Brain microvascular endothelial cell (primary cell): ENCODE data around the gene ZDBF2.
"Not testable (repeated sequence)": the region's sequence is repeated elsewhere in the genome, so short reads cannot be mapped to it uniquely, and the experiment has no call there.

Source experiments
- DNase-seq: peaks from one replicate; pipeline ENCODE4 v3.0.0-alpha.2; 2020
- H3K27ac ChIP-seq: fragments of 250-450 bp; sonication (Bioruptor Pico); 2 replicates; pipeline ENCODE4 v1.5.1; 2020; ENCODE audit warnings: mild to moderate bottlenecking, moderate library complexity
- H3K27me3 ChIP-seq: fragments of 250-450 bp; sonication (Bioruptor Pico); replicated peaks from 2 replicates; pipeline ENCODE4 v1.5.1; 2020; ENCODE audit warnings: mild to moderate bottlenecking
- H3K36me3 ChIP-seq: fragments of 250-450 bp; sonication (Bioruptor Pico); replicated peaks from 2 replicates; pipeline ENCODE4 v1.5.1; 2020; ENCODE audit warnings: mild to moderate bottlenecking
- H3K4me3 ChIP-seq: 2 replicates; pipeline ENCODE4 v1.5.1; 2011; ENCODE audit warnings: low read depth, mild to moderate bottlenecking, control low read depth, low read length, moderate library complexity
- CTCF ChIP-seq: IDR thresholded peaks from 2 replicates; pipeline ENCODE4 v1.5.1; 2011; ENCODE audit warnings: low read depth, mild to moderate bottlenecking, moderate library complexity, low read length, control low read depth, inconsistent platforms; ENCODE audit errors: missing control alignments
- in situ Hi-C: cut with HindIII; loops from 2 replicates; pipeline ENCODE4 v1.10.0; 2017; ENCODE audit warnings: low sequenced_read_pairs, low pct_ligation_motif_present

The ZDBF2 gene

GRCh38 chr2:206274434-206275311 is at the start of gene ZDBF2:
Gene ZDBF2, plus strand, starts transcription at chr2:206274663. Its CDS starts 7,187 bp downstream, at chr2:206281850.
- Histone ChIP-seq H3K27ac (peak within 1 kb of the TSS; percentile 86), H3K4me3 (peak within 1 kb of the TSS; percentile 67), H3K27me3 (peaks cover 22% of the 10 kb centered on the region), H3K36me3 (no peaks in the 10 kb centered on the region)
- in situ Hi-C loops, result no loop called here
- peak; percentile 48 for DNase-seq
- TF ChIP-seq CTCF, result no peak

- Histone ChIP-seq H3K4me3 (no peak overlapping the region), H3K36me3 (no peaks in the 10 kb centered on the region), H3K27ac (no peak overlapping the region), H3K27me3 (no peaks in the 10 kb centered on the region)
- TF ChIP-seq CTCF, result no peak
- DNase-seq, result no peak
- in situ Hi-C loops, result no loop called here
These were observed 48.8 kb upstream of the ZDBF2 start for GRCh38 chr2:206225435-206226232.

GRCh38 chr2:206228636-206229035 is 45.8 kb upstream of the ZDBF2 start:
- H3K4me3 ChIP-seq, H3K27ac ChIP-seq, DNase-seq, in situ Hi-C loops, H3K36me3 ChIP-seq, H3K27me3 ChIP-seq: not testable (repeated sequence)

- no peak for DNase-seq
- in situ Hi-C loops, result no loop called here
- no peak overlapping the region for H3K4me3 ChIP-seq
These were observed 44.8 kb upstream of the ZDBF2 start for GRCh38 chr2:206229642-206230041.

GRCh38 chr2:206230060-206230762 is 44.3 kb upstream of the ZDBF2 start:
- Histone ChIP-seq H3K4me3 (no peak overlapping the region), H3K27me3 (no peaks in the 10 kb centered on the region), H3K27ac (no peak overlapping the region), H3K36me3 (no peaks in the 10 kb centered on the region)
- no peak for DNase-seq
- in situ Hi-C loops, result no loop called here
- TF ChIP-seq CTCF, result peak; percentile 35

More at GRCh38 chr2:206229642-206230041, 44.8 kb upstream of the ZDBF2 start:
- Histone ChIP-seq H3K36me3 (no peaks in the 10 kb centered on the region), H3K27me3 (no peaks in the 10 kb centered on the region), H3K27ac (no peak overlapping the region)
- no peak for TF ChIP-seq CTCF

- no peaks in the 10 kb centered on the region for H3K27me3 ChIP-seq
- H3K36me3 ChIP-seq, result no peaks in the 10 kb centered on the region
- in situ Hi-C loops, result no loop called here
- no peak overlapping the region for H3K27ac ChIP-seq
- no peak for DNase-seq
- no peak overlapping the region for H3K4me3 ChIP-seq
- TF ChIP-seq CTCF, result no peak
These were observed 42.7 kb upstream of the ZDBF2 start for GRCh38 chr2:206231669-206232286.
